Measurements from ENCODE around the gene ZBTB40.

DNA sequence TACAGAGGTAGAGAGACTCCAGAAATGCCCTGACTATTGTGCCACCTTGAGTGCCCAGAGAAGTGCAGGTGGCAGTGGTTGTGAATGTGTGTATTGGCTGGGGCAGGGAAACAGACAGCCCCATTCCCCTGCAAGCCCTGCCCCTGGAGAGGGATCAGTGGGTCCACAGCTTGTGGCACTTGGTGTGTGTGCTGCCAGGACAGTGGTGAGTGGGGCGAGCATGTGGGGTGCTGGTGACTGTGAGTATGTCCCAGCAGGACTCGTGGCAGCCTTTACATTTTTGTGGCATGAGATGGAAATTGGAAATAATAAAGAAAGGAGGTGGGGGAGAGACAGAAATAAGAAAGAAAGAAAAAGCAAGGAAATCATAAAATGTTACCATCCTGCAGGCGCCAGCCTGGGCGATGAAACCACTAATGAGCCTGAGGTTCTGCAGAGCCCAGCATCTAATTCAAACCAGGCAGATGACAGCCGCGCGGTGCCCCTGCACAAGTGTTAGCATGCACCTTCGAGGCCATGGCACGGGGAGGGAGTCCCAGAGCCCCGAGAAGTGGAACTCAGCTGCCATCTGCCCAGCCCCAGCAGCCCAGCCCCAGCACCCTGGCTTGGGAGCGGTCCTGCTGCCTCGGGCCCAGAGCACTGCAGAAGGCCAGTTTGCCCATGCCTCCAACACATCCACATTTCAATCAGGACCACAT is 49.1 kb upstream of the ZBTB40 start:
- TF ChIP-seq, protein P1, sequence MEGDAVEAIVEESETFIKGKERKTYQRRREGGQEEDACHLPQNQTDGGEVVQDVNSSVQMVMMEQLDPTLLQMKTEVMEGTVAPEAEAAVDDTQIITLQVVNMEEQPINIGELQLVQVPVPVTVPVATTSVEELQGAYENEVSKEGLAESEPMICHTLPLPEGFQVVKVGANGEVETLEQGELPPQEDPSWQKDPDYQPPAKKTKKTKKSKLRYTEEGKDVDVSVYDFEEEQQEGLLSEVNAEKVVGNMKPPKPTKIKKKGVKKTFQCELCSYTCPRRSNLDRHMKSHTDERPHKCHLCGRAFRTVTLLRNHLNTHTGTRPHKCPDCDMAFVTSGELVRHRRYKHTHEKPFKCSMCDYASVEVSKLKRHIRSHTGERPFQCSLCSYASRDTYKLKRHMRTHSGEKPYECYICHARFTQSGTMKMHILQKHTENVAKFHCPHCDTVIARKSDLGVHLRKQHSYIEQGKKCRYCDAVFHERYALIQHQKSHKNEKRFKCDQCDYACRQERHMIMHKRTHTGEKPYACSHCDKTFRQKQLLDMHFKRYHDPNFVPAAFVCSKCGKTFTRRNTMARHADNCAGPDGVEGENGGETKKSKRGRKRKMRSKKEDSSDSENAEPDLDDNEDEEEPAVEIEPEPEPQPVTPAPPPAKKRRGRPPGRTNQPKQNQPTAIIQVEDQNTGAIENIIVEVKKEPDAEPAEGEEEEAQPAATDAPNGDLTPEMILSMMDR (IDR thresholded peaks at IDR 0.05; ENCODE audit: low read length): no peak
- TF ChIP-seq EZH2 (IDR thresholded peaks at IDR 0.05; ENCODE audit: borderline replicate concordance, low read length): no peak

Data from OCI-LY1 (cell line).